Measurements from ENCODE around the gene HIPK3.
"Not testable (repeated sequence)": the region's sequence is repeated elsewhere in the genome, so short reads cannot be mapped to it uniquely, and the experiment has no call there.

GRCh38 chr11:33368475-33368874, 111.3 kb downstream of the HIPK3 start:
- not testable (repeated sequence) for TF ChIP-seq YY1 (IDR thresholded peaks at IDR 0.05; ENCODE audit: low read depth, low read length); RELA (IDR thresholded peaks at IDR 0.05; ENCODE audit: borderline replicate concordance, partially characterized antibody); CTCF (IDR thresholded peaks at IDR 0.05 in 2 of 3, conservative IDR thresholded peaks at IDR 0.05 in 1 of 3; ENCODE audit: control insufficient read depth in 2 of 3, extremely low read depth in 1 of 3, insufficient read depth in 1 of 3, low read depth in 3 of 3, low read length in 3 of 3); MEF2A (IDR thresholded peaks at IDR 0.05; ENCODE audit: insufficient read depth, low read depth, low read length); CBFB (IDR thresholded peaks at IDR 0.05; ENCODE audit: low read depth); KDM1A (IDR thresholded peaks at IDR 0.05; ENCODE audit: borderline replicate concordance); POLR2A (IDR thresholded peaks at IDR 0.05; ENCODE audit: low read depth, low read length); FOS (IDR thresholded peaks at IDR 0.05; ENCODE audit: borderline replicate concordance, extremely low read depth, insufficient read length)
